ENCODE data around the gene LARGE1.

Gene LARGE1

DNA sequence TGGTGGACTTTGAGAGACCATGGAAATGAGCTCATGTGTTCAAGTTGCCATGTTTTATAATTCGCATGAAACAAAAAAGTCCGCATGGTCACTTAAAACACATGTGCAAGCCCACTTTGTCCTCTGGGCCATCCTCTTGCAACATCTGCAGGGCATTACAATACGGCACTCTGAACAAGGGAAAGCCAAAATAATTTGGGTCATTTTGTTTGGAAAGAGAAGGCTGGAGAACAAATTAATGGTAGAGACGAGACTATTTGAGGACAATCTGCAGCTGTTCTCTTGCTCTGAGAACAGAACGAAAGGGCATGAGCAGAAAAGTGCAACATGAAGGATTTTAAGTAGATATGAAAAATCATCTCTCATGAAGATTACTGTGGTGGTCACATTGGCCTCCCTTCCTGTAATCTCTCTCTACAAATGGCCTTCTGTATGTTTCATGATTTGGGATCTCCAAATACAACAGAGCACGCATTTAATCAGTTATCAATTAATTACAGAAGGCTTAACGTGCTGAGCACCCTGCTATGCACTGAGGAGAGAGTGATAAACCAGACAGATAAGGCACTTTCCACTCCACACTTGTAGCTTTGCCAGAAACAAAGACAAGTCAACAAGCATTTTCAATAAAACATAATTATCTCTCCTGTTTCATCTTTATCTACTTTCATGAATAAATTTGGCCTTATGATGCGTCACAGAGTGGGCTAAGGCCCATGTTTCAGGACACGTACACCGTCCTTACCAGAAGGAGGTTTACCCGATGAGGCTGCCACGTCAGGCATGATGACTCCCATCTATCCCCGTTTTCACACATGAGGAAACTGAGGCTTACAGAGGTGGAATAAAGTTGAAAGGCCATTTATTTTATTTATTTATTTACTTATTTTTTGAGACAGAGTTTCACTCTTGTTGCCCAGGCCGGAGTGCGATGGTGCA lies 384.1 kb downstream of the LARGE1 start:
- Histone ChIP-seq H2BK5ac (ENCODE audit: low read length) (no peak overlapping the region), H3K14ac (ENCODE audit: low read length) (no peak overlapping the region), H3K9me3 (replicated peaks in 1 of 2; ENCODE audit: control insufficient read depth in 2 of 2, insufficient read depth in 1 of 2, low read depth in 1 of 2, low read length in 2 of 2) (no peaks in the 10 kb centered on the region), H3K23ac (ENCODE audit: low read depth, low read length, poor library complexity) (no peak overlapping the region), H3K4me1 (ENCODE audit: control insufficient read depth in 2 of 2, insufficient read depth in 1 of 2, low read depth in 1 of 2, low read length in 2 of 2) (no peaks in the 10 kb centered on the region), H4K91ac (ENCODE audit: low read depth, low read length, poor library complexity) (no peak overlapping the region), H2BK15ac (ENCODE audit: low read length) (no peak overlapping the region), H3K4ac (ENCODE audit: low read length) (no peak overlapping the region), H2BK120ac (ENCODE audit: low read depth, low read length) (no peak overlapping the region), H2AK5ac (ENCODE audit: low read depth, low read length) (no peak overlapping the region), H3K27ac (replicated peaks; ENCODE audit: low read length) (no peak overlapping the region), H2BK12ac (ENCODE audit: low read length) (no peak overlapping the region), H3K27me3 (ENCODE audit: control insufficient read depth in 3 of 3, insufficient read depth in 3 of 3, low read depth in 1 of 3, low read length in 3 of 3) (no peaks in the 10 kb centered on the region), H3K4me3 (ENCODE audit: low read length in 2 of 2) (no peak overlapping the region), H3K9ac (ENCODE audit: low read depth, low read length, poor library complexity) (no peak overlapping the region), H3K18ac (ENCODE audit: low read length) (no peak overlapping the region), H3K4me2 (ENCODE audit: insufficient read depth, low read length, poor library complexity, severe bottlenecking) (no peak overlapping the region), H3K36me3 (replicated peaks in 1 of 2; ENCODE audit: control insufficient read depth in 2 of 2, insufficient read depth in 2 of 2, low read length in 2 of 2) (no peaks in the 10 kb centered on the region), H2AFZ (ENCODE audit: low read length) (no peak overlapping the region), H3K79me1 (ENCODE audit: low read depth, low read length) (no peaks in the 10 kb centered on the region), H4K8ac (ENCODE audit: low read depth, low read length) (no peak overlapping the region)
- no peak for DNase-seq (ENCODE audit: low spot score)
- no CpG with 5 or more reads among the region's 15 CpGs for WGBS, 2 donors (ENCODE audit: extremely low coverage in 2 of 2, insufficient read length in 2 of 2, insufficient replicate concordance in 1 of 2)

DNA sequence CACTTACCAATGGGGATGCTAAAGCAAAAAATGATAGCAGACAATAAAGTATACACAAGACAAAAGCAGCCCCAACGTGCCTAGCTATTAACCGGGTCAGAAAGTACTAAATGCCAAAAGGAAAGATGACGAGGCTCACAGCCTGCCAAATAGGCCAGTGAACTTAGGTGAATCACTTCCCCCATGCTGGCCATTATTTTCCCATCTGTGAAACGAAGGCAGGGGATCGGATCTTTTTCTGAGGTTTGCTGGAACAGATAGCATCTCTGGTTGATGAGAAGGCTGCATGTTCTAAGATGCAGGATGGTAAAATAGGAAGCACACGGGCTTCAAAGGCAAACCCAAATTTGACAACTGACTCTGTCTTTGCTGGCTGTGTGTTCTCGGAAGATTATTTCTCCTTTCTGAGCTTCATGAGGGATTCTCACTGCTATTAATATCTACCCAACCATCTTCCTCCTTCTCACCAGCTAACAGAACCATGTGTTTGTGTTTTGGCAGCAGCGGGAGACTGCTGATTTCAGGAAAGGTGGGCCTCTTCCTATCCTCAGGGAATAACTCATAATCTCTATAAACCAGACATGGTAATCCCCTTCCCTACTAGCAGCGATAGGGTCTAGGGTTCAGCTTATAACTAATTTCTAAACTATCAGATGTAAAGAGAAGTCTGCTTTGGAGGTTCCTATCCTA lies 390.7 kb downstream of the LARGE1 start:
- no CpG with 5 or more reads among the region's 9 CpGs for WGBS, 2 donors (ENCODE audit: extremely low coverage in 2 of 2, insufficient read length in 2 of 2, insufficient replicate concordance in 1 of 2)
- H3K23ac ChIP-seq (ENCODE audit: low read depth, low read length, poor library complexity) = no peak overlapping the region
- H2BK12ac ChIP-seq (ENCODE audit: low read length) = no peak overlapping the region

DNA sequence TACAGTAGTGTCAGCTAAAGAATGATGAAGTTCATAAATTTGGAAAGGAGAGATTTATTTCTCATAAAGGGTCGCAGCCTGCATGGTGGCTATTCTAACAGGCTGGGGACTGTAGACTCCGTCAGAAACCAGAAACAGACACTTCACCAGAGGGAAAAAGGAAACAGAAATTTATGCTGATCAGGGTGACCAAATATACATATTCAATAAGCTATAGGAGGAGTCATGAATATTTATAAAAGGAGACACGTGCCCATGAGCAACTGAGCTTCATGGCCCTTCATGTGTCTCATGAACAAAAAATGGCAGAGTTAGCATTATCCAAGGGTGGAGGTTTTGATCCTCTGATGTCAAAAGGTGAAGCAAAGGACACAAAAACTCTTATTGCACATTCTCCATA lies 392.1 kb downstream of the LARGE1 start:
- no peak overlapping the region for H4K91ac ChIP-seq (ENCODE audit: low read depth, low read length, poor library complexity)
- no peak overlapping the region for H3K27ac ChIP-seq (replicated peaks; ENCODE audit: low read length)
- no peak overlapping the region for H2BK15ac ChIP-seq (ENCODE audit: low read length)
- H3K4me1 ChIP-seq (ENCODE audit: control insufficient read depth in 2 of 2, insufficient read depth in 1 of 2, low read depth in 1 of 2, low read length in 2 of 2) = peaks cover 0 to 10% of the 10 kb centered on the region in 2 donors
- DNase-seq (ENCODE audit: low spot score) = no peak
- no peak overlapping the region for H3K4ac ChIP-seq (ENCODE audit: low read length)
- H3K79me1 ChIP-seq (ENCODE audit: low read depth, low read length) = no peaks in the 10 kb centered on the region
- no peak overlapping the region for H3K14ac ChIP-seq (ENCODE audit: low read length)
- H4K8ac ChIP-seq (ENCODE audit: low read depth, low read length) = no peak overlapping the region
- H2BK5ac ChIP-seq (ENCODE audit: low read length) = no peak overlapping the region
- H3K36me3 ChIP-seq (replicated peaks in 1 of 2; ENCODE audit: control insufficient read depth in 2 of 2, insufficient read depth in 2 of 2, low read length in 2 of 2) = no peaks in the 10 kb centered on the region
- H3K27me3 ChIP-seq (ENCODE audit: control insufficient read depth in 3 of 3, insufficient read depth in 3 of 3, low read depth in 1 of 3, low read length in 3 of 3) = no peaks in the 10 kb centered on the region
- no peak overlapping the region for H2BK12ac ChIP-seq (ENCODE audit: low read length)
- H3K18ac ChIP-seq (ENCODE audit: low read length) = no peak overlapping the region
- no peak overlapping the region for H2BK120ac ChIP-seq (ENCODE audit: low read depth, low read length)
- H3K23ac ChIP-seq (ENCODE audit: low read depth, low read length, poor library complexity) = no peak overlapping the region
- H3K9me3 ChIP-seq (replicated peaks in 1 of 2; ENCODE audit: control insufficient read depth in 2 of 2, insufficient read depth in 1 of 2, low read depth in 1 of 2, low read length in 2 of 2) = no peaks in the 10 kb centered on the region
- H3K4me3 ChIP-seq (ENCODE audit: low read length in 2 of 2) = no peak overlapping the region
- no peak overlapping the region for H2AK5ac ChIP-seq (ENCODE audit: low read depth, low read length)
- no peak overlapping the region for H3K4me2 ChIP-seq (ENCODE audit: insufficient read depth, low read length, poor library complexity, severe bottlenecking)
- H2AFZ ChIP-seq (ENCODE audit: low read length) = no peak overlapping the region
- H3K9ac ChIP-seq (ENCODE audit: low read depth, low read length, poor library complexity) = no peak overlapping the region
- no CpG with 5 or more reads among the region's 3 CpGs for whole genome bisulfite sequencing, 2 donors (ENCODE audit: extremely low coverage in 2 of 2, insufficient read length in 2 of 2, insufficient replicate concordance in 1 of 2)

More for the DNA sequence above, 390.7 kb downstream of the LARGE1 start:
- Histone ChIP-seq H2BK15ac (ENCODE audit: low read length) (no peak overlapping the region), H3K4me1 (ENCODE audit: control insufficient read depth in 2 of 2, insufficient read depth in 1 of 2, low read depth in 1 of 2, low read length in 2 of 2) (peaks cover 0 to 8% of the 10 kb centered on the region in 2 donors), H2BK5ac (ENCODE audit: low read length) (no peak overlapping the region), H2BK120ac (ENCODE audit: low read depth, low read length) (no peak overlapping the region), H2AK5ac (ENCODE audit: low read depth, low read length) (no peak overlapping the region), H3K27me3 (ENCODE audit: control insufficient read depth in 3 of 3, insufficient read depth in 3 of 3, low read depth in 1 of 3, low read length in 3 of 3) (no peaks in the 10 kb centered on the region), H3K4me3 (ENCODE audit: low read length in 2 of 2) (no peak overlapping the region), H3K18ac (ENCODE audit: low read length) (no peak overlapping the region), H3K9me3 (replicated peaks in 1 of 2; ENCODE audit: control insufficient read depth in 2 of 2, insufficient read depth in 1 of 2, low read depth in 1 of 2, low read length in 2 of 2) (no peaks in the 10 kb centered on the region), H3K14ac (ENCODE audit: low read length) (no peak overlapping the region), H2AFZ (ENCODE audit: low read length) (no peak overlapping the region), H4K91ac (ENCODE audit: low read depth, low read length, poor library complexity) (no peak overlapping the region), H3K9ac (ENCODE audit: low read depth, low read length, poor library complexity) (no peak overlapping the region), H3K4ac (ENCODE audit: low read length) (no peak overlapping the region), H3K79me1 (ENCODE audit: low read depth, low read length) (no peaks in the 10 kb centered on the region), H3K4me2 (ENCODE audit: insufficient read depth, low read length, poor library complexity, severe bottlenecking) (no peak overlapping the region), H3K36me3 (replicated peaks in 1 of 2; ENCODE audit: control insufficient read depth in 2 of 2, insufficient read depth in 2 of 2, low read length in 2 of 2) (no peaks in the 10 kb centered on the region), H3K27ac (replicated peaks; ENCODE audit: low read length) (no peak overlapping the region), H4K8ac (ENCODE audit: low read depth, low read length) (no peak overlapping the region)
- DNase-seq (ENCODE audit: low spot score) = no peak

- Histone ChIP-seq H3K9ac (ENCODE audit: low read depth, low read length, poor library complexity) (no peak overlapping the region), H3K4me3 (ENCODE audit: low read length in 2 of 2) (no peak overlapping the region), H2AFZ (ENCODE audit: low read length) (no peak overlapping the region), H2BK5ac (ENCODE audit: low read length) (no peak overlapping the region), H2AK5ac (ENCODE audit: low read depth, low read length) (no peak overlapping the region), H3K9me3 (replicated peaks in 1 of 2; ENCODE audit: control insufficient read depth in 2 of 2, insufficient read depth in 1 of 2, low read depth in 1 of 2, low read length in 2 of 2) (peaks cover 0 to 6% of the 10 kb centered on the region in 2 donors), H3K18ac (ENCODE audit: low read length) (no peak overlapping the region), H2BK12ac (ENCODE audit: low read length) (no peak overlapping the region), H3K27me3 (ENCODE audit: control insufficient read depth in 3 of 3, insufficient read depth in 3 of 3, low read depth in 1 of 3, low read length in 3 of 3) (no peaks in the 10 kb centered on the region), H4K91ac (ENCODE audit: low read depth, low read length, poor library complexity) (no peak overlapping the region), H3K23ac (ENCODE audit: low read depth, low read length, poor library complexity) (no peak overlapping the region), H3K14ac (ENCODE audit: low read length) (no peak overlapping the region), H2BK120ac (ENCODE audit: low read depth, low read length) (no peak overlapping the region), H3K79me1 (ENCODE audit: low read depth, low read length) (no peaks in the 10 kb centered on the region), H3K36me3 (replicated peaks in 1 of 2; ENCODE audit: control insufficient read depth in 2 of 2, insufficient read depth in 2 of 2, low read length in 2 of 2) (no peaks in the 10 kb centered on the region), H3K4ac (ENCODE audit: low read length) (no peak overlapping the region), H4K8ac (ENCODE audit: low read depth, low read length) (no peak overlapping the region), H3K4me2 (ENCODE audit: insufficient read depth, low read length, poor library complexity, severe bottlenecking) (no peak overlapping the region), H2BK15ac (ENCODE audit: low read length) (no peak overlapping the region), H3K4me1 (ENCODE audit: control insufficient read depth in 2 of 2, insufficient read depth in 1 of 2, low read depth in 1 of 2, low read length in 2 of 2) (peaks cover 0 to 10% of the 10 kb centered on the region in 2 donors), H3K27ac (replicated peaks; ENCODE audit: low read length) (no peak overlapping the region)
- 100% methylated on average over 1 of the region's 12 CpGs; no CpG with 5 or more reads in 1 of the 2 donors for WGBS, 2 donors (ENCODE audit: extremely low coverage in 2 of 2, insufficient read length in 2 of 2, insufficient replicate concordance in 1 of 2)
- no peak for DNase-seq (ENCODE audit: low spot score)
Observed at GRCh38 chr22:33526434-33527107, 393.7 kb downstream of the LARGE1 start.
